Erythroblast (primary cell): ENCODE results near the gene TNS1.

Source experiments
- DNase-seq, 2 experiments: peaks; one replicate each; lab custom pipeline; 2025; lab: John Stamatoyannopoulos, UW
- GATA1 ChIP-seq: IDR thresholded peaks from 2 replicates; pipeline ENCODE4 v1.6.1; 2011; ENCODE audit warnings: low read depth, mild to moderate bottlenecking, control low read depth, low read length, moderate library complexity
- POLR2A ChIP-seq: IDR thresholded peaks from 2 replicates; pipeline ENCODE4 v1.6.1; 2011; ENCODE audit warnings: mild to moderate bottlenecking, low read length

Gene TNS1

DNA sequence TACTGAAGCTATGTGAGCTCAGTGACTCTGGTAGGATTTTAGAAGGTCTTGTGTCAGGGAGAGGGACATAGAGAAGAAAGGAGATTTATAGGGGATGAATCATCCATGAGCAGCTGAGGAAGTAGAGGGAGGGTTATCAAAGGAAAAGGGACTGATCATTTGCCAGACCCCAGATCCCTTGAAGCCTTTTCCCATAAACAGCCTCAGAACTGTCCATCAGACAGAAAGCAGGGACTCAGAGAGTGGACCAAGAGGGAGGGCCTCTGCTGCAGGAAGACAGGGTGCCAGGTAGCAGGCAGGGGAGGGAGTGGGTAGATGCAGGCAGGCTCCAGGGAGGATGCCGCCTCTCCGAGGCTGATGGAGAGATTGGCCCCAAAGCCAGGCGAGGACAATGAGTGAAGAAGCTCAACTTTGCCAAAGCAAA, 133.9 kb downstream of the TNS1 start:
- TF ChIP-seq GATA1, result no peak
- DNase-seq, result no peak

DNA sequence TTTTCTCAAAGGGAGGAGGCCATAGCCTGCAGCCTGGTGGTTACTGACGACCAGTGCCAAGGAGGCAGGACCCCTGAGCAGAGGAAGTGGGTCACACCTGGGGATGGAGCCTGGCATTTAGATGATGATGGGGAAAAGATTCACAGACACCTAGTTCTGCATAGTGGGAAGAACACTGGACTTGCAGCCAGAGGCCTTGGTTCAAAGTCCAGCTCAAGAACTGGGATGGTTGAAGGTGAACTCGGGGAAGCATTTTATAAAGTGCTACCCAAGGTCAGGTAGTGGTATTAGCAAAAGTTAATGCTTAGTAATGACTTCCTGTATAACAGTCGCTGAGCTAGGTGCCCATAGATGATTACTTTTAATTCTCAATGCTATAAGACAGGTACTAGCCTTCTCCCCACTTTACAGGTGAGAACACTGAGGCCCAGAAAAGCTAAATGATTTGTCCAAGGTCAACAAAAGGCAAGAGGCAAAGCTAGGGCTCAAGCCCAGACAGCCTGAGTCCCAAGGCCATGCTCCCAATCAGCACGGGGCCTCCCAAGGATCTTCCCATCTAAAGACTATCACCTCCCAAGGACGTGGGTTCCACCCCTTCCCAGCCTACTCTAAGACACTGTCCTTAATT, 134.4 kb downstream of the TNS1 start:
- TF ChIP-seq POLR2A (no peak), GATA1 (no peak)
- DNase-seq, result no peak

DNA sequence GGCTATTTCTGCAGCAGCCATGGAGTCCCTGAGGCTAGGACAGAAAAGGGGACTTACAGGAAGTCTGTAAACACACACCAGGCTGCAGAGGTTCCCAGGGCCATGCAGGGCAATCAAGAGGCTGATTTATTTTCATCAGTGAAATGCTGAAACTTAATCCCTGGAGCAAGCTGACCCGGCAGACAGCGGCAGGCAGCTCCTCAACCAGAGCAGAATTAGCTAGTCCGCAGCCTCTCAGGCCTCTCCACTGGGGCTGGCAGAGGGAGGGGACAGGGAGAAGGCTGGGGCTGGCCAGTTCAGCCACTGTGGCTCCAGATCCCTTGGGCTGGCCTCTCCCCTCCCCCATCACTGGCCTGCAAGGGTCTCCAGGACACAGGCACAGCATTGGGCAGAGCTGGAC, 136.3 kb downstream of the TNS1 start:
- DNase-seq, result no peak
- no peak for TF ChIP-seq POLR2A
- TF ChIP-seq GATA1, result no peak

DNA sequence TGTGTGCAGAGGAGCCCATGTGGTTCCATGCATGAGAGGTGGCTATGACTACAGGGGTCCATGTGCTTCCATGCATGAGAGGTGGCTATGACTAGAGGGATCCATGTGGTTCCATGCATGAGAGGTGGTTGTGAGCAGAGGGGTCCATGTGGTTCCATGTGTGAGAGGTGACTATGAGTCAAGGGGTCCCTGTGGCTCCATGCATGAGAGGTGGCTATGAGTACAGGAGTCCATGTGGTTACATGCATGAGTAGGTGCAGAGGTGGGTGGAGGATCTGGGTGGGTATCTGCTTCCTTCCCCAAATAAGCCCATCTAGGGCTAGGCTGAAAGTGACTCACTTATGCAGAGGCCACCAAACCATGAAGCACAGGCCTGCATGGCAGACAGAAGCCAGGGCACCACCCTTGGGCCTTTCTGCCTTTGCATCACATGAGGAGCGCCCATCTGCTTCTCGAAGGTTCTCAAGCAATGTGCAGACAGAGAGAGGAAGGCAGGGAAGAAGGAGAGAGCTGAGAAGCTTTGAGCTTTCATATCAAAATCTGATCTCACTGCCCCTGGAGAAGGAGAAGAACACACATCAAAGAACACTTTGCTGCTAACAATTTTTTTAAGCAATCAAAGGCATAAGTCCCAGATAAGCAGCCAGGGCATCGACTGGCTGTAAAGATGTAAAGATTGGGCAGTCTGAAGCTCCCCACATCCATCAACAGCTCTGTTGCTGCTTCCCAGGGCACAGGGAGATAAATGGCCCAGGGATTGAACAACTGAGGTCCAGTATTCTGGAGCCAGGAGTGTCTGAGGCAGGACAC, 137.6 kb downstream of the TNS1 start:
- no peak for TF ChIP-seq POLR2A
- TF ChIP-seq GATA1, result no peak
- no peak for DNase-seq

DNA sequence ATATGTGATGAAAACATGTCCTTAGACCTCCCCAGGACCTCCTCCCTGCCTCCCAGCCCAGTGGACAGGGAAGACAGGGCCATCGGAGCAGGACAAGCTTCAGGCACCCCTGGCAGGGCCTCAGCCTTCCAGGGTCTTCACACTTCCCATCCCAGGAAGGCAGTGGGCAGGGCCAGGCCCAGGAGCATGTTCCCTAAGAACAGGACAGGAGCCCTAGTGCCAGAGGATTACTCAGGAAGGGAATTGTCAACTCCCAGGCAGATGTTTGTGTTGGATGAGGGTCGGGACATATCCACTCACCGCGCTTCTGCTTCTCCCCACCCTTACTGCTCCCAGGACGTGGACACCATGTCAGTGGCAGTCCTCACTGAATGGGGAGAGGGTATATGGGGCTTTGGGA, 138.9 kb downstream of the TNS1 start:
- TF ChIP-seq POLR2A (no peak), GATA1 (no peak)
- no peak for DNase-seq

DNA sequence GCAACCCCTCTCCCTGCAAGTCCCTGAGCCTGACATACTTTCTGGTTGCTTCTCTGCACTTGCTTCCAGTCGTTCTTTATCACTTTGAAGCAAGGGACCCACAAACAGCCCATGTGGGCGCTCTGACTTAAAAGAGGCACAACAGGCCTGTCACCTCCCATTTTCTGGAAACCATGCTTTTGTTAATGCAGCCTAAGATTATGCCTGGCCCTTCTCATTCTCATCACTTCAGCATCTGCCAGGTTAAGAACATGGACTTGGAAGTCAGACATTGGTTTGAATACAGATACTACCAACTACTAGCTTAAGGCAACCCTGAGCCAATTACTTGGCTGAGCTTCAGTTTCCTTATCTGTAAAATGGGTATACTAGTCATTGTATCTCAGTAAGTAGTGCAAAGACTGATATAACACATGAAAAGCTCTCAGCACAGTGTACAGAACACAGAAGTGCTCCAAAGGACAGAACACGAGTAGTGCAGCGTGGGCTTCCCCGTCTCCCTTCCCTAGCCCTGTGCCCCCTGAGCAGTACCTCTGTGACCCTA, 141.4 kb downstream of the TNS1 start:
- no peak for DNase-seq
- TF ChIP-seq POLR2A, result no peak
- no peak for TF ChIP-seq GATA1

DNA sequence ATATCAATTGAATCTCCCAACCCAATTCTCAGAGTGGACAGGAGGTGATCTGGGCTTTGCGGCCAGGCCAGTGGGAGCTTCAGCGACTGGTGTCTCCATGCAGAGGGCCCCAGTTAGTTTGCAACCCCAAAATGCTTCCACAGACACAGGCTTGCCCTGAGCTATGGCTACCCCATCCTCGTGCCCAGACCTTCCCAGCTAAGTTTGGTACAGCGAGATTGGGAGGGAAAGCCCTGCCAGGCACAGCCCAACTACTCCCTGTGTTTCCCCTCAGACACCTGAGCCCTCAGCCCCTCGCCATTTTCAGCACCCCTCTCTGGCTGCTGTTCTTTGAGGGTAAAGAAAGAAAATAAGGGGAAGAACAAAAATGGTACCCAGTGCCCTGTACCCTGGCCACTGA, 142.9 kb downstream of the TNS1 start:
- no peak for TF ChIP-seq GATA1
- TF ChIP-seq POLR2A, result no peak
- DNase-seq, result no peak

DNA sequence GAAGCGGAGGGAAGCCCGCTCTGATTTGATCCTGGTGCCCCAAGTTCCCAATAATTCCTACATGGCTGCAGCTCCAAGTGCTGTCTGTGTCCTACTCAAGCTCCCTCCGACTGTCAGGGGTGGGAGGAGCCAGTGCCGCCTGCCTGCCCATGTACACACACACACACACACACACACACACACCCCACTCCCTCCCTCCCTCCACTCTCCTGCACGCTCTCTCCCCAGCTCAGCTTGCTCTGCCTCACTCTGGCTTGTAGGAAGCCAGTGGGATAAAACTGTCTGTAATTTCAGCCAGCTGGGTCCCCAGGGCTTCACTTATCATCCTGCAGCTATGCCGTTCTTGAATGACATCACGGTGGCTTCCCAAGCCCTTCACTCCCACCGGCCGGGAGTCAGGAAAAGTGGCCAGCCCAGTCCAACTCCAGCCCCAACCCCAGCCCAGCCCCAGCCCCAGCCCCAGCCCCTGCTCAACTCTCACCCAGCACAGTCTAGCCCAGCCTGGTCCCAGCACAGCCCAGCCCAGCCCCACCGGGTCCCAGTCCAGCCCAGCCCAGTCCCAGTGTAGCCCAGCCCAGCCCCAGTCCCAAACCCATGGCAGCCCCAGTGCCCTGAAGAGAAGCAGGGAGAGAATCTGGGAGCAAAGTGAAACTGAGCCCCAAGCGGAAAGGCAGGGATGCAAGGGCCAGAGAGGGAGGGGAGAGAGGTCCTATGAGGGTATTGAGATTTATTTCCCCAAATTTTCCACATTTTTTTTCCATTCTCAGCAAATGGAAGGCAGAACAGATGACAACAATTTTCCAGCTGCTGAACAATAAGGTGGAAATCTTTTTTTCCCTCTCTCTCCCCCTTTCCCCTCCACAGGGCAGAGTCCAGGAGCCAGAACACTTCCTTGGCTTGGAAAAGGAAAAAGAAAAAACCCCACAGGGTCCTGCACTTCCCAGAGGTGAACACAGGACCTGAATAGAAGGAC, 144.0 kb downstream of the TNS1 start:
- DNase-seq, result peak; percentile 36 to 52
- TF ChIP-seq POLR2A, result no peak
- TF ChIP-seq GATA1, result no peak

DNA sequence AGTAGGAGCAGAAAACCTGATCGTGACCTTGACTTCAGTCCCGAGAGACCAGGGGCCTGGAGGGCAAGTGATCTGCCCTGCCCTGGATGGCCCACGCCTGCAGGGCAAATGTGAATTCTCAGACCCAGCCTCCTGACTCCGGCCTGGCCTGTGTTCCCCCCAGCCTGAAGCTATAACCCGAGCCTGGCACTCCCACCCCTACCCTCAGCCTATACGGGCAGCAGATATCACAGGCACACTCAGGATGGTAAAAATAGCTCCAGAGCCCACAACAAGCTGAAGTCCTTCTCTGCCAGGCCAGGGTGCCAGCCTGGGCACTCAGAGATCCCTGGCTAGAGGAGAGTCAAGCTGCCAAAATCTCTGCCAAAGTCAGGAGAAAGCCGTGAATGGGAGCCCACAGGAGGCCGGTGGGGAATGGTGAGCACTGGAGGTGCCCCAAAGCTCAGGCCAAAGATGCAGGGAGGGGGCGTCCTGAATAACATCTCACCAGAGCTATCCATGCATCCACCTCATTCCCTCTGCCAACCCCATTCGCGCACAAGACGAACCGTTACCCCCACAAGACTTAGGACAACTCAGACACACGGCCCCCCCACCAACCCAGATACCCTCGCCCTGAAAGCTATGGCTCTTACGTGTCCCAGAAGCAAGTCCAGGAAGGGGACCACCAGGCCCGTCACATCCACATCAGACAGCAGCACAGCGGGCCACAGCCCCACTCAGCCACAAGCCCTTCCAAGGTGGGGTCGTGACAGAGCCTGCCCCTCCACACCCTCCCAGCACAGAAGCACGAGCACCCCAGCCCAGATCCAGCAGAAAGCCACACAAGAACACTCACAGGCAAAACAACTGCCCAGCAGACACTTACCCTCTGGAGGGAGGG, 144.9 kb downstream of the TNS1 start:
- TF ChIP-seq POLR2A (no peak), GATA1 (no peak)
- no peak for DNase-seq

DNA sequence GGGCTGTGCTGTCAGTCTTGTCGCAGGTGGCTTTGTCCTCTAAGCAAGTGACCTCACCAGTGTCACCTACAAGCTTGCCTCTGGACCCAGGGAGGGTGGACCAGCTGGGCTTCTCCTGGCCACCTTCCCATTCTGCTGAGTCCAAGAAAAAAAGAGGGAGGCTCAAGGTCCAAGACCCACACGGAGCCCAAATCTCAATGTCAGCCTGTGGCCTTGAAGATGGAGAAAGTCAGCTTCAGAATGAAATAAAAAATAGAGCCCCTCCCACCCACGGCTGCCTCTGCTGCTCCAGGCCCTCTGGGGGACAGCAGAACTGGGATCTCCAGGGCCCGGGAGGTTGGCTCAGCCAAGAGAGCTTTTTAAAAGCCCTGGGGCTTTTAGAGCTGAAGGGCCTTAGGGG, 145.9 kb downstream of the TNS1 start:
- no peak for DNase-seq
- TF ChIP-seq GATA1, result no peak
- no peak for TF ChIP-seq POLR2A

DNA sequence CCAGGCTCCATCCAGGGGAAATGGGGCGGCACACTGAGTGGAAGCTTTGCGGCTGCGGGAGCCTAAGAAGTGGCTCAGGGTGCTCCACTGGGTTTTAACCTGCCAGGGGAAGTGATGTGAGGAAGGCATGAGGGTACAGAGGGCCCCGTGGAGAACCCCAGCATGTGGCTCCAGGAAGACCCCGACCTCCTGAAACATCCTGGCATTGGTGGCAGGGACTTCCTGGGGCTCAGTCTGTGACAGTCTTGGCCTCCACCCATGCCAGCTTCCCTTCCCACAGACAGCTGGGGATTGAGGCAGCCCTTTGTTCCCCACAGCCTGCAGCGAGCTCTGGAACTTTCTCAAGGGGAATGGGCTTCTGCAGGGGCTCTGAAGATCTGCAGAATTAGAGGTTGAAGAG, 146.6 kb downstream of the TNS1 start:
- no peak for DNase-seq
- TF ChIP-seq GATA1, result no peak
- no peak for TF ChIP-seq POLR2A

DNA sequence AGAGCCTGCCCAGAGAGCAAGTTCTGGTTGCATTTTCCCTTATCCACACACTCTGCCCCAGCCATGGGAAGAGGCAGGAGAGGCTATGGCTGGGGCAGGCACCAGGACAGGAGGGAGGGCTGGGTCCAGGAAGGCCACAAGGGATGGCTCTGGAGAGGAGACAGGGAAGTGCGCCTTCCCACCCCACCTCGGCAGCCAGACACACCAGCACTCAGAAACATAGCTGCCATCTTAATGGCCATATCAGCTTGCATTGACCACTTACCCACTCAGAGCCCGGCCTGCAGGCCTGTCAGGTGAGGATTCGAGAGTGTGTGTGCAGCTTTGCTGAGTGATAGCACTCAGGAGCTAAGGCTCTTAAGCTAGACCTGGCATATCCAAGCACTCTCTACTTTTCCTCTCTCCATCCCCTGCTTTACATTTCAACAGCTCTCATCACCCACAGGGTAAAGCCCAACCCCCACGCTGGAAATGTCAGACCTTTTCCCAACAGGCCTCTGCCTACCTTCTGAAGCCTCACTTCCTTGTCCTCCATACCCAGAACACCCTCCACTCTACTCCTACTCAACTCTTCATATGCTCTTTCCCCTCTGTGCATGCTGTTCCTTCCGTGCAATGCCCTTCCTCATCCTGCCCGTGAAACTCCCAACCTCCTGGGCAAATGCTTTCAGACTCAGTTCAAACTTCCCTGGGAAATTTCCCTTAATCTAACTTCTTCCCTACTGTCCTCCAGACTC, 147.9 kb downstream of the TNS1 start:
- TF ChIP-seq GATA1 (no peak), POLR2A (no peak)
- no peak for DNase-seq
